Measurements from ENCODE around the gene TLCD2.

- TF ChIP-seq CTCF (IDR thresholded peaks at IDR 0.05) (no peak), POLR2A (IDR thresholded peaks at IDR 0.05) (no peak), POLR2AphosphoS5 (IDR thresholded peaks at IDR 0.05) (no peak)
Measured at GRCh38 chr17:1743088-1743439, 32.9 kb upstream of the TLCD2 start.

Measured in prostate gland (tissue), 2 donors.